Measurements from ENCODE around the gene CD55.
"Not testable (repeated sequence)": the region's sequence is repeated elsewhere in the genome, so short reads cannot be mapped to it uniquely, and the experiment has no call there.

The CD55 gene

GRCh38 chr1:207306023-207306422, 15.5 kb upstream of the CD55 start:
- DNase-seq = no peak

- DNase-seq = no peak
Observed at GRCh38 chr1:207306603-207307002, 14.9 kb upstream of the CD55 start.

DNA sequence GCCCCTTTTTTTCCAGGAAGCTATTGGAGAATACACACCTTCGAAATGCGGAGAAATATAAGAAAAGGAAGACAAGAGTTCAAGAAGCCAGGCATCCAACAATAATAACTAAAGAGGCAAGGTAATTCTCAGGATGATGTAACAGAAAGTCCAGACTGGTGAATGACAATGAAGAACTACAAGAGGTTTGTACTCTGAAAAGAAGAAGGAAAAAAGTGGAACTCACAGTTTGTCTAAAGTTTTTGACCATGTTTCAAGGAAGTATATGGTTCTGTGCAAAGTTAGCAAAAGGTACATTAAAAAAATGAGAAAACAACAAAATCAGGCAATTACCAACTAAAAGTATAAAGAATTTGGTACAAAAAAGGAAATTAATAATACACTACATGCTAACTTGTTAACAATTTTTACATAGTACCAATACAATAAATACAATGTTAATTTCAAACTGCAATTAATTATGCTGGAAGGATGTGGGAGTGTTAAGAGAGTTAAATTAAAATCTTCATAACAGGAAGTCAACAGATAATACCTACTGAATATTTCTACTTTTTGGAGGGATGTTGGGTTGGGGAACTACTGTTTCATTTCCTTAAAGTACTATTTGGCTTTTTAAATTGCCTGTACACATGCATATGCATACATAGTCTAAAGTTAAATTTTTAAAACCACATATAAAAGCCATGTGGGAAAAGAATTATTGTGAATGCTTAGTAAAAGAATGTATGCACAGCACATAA, 12.9 kb upstream of the CD55 start:
- no peak for DNase-seq

DNA sequence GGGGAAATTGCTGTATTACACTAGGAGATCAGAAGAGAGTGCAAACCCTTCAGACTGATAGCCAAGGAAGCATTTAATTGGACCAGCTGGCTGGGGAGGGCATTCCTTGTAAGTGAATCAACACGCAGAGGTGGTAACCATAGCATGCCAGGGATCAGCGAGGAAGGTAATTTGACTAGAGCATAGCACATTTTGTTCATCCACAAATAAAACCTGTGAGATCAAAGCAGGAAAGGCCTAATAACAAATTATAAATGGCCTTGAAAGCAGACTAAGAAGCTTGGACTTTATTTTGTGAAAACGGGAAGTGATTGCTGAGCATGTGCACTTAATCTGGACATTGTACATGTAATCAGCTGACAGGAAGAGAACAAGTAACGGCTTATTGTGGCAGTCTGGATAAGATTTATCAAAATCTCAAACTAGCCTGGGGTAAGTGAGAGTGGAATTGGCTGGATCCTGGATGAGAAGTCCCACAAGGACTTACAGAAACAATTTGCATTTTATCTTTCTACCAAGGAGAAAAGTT, 11.7 kb upstream of the CD55 start:
- DNase-seq = no peak

- no peak for DNase-seq
Observed at GRCh38 chr1:207311888-207312603, 9.4 kb upstream of the CD55 start.

DNA sequence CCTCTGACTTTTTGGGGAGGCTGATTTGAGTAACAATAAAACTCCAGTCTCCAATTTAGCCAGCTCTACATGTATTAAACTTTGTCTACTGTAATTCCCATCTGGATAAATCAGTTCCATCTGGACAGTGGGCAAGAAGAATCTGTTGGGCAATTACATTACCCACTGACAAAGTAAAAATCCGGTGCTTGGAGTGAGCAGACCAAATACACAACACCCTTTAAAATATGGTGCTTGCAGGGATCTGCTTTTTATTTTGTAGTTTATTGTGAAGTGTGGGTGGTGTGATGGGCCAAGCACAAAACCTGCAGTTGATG, 8.9 kb upstream of the CD55 start:
- no peak for DNase-seq

DNA sequence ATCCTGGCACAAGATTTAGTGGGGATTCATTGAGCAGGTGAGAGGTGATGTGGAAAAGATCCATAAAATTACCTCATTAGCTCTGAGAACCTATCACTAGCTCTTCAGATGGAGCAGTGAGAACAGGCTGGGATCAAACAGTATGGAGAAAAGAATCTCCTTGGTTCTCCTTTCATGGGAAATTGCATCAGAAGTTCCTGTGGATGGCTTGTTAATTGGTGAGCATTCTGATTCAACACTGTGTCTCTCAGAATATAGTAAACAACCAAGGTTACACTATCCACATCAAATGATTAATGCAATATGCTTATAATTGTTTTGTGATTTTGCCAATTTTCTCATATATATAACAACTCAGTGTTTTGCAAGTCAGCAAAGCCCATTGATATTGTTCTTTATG, 8.3 kb upstream of the CD55 start:
- DNase-seq = no peak

- DNase-seq = no peak
Observed at GRCh38 chr1:207314816-207315215, 6.7 kb upstream of the CD55 start.

- DNase-seq = no peak
Observed at GRCh38 chr1:207315435-207315834, 6.0 kb upstream of the CD55 start.

- no peak for DNase-seq
Observed at GRCh38 chr1:207316141-207316540, 5.3 kb upstream of the CD55 start.

- no peak for DNase-seq
Observed at GRCh38 chr1:207316622-207317391, 4.7 kb upstream of the CD55 start.

GRCh38 chr1:207317561-207317960, 3.9 kb upstream of the CD55 start:
- DNase-seq = no peak

DNA sequence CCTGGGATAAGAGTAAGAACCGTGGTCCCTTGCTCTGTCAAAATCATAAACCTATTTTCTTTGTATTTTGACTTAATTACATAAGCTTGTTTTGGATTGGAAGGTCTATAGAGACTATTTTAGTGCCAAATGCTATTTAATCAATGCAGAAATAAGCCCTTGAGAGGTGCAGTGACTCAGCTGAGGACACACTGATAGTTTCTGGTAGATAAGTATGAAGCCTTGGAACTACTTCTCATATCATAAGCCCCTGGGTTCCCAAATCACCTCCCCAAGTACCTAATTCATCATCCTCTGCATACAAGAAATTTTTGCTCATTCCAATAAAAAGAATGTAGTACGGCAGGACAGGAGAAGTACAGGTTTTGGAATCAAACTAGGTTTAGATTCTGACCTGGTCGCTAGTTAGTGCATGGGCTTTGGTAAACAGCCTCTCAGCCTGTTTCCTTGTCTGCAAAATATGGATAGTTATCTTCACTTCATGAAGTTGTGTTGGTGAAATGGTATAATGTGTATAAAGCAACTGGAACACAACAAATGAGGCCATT, 3.3 kb upstream of the CD55 start:
- no peak for DNase-seq

DNA sequence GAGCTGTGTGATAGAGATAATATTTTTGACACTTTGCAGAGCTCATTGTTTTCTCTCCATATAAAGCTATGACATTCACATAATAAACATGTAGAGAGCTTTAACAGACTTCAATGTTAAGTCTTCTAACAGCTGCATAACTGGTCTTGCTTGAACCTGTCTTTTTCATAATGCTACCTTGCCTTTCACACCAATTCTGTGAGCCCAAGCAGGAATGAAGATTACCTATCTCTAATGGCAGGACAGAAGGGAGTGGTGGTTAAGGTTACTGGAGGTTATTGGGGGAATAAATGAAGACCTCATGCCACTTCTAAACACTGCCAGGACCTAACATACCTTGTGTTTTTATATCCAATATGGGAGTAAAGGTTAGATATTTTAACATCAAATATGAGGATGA, 2.3 kb upstream of the CD55 start:
- no peak for DNase-seq

GRCh38 chr1:207320105-207320504, 1.4 kb upstream of the CD55 start:
- not testable (repeated sequence) for DNase-seq

DNA sequence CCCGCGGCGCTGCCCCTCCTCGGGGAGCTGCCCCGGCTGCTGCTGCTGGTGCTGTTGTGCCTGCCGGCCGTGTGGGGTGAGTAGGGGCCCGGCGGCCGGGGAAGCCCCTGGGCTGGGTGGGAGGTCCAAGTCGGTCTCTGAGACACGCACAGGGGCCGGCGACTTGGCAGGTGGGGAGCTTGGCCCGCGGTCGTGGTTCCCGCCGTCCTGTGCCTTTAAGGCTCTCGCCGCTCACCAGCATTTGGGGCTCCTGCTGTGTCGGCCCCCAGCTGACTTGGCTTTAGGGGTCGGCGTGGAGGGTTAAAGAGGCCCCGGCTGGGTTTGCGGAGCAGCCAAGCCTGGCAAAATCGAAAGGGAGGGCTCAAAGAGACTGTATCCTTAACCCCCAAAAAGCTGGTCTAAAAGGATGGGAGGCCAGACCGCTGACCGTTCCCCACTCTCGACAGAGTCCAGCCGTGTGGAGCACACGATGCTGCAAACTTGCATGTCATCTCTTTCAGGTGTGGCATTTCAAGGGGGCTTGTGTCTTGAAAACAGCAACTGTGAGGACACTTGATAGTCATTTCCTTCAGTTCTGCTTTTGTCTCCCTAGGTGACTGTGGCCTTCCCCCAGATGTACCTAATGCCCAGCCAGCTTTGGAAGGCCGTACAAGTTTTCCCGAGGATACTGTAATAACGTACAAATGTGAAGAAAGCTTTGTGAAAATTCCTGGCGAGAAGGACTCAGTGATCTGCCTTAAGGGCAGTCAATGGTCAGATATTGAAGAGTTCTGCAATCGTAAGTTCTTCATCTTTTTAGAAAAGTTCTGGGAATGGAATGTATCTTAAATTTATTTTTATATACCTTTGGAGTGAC, 540 bp downstream of the CD55 start:
- peak; percentile 28 for DNase-seq

DNA sequence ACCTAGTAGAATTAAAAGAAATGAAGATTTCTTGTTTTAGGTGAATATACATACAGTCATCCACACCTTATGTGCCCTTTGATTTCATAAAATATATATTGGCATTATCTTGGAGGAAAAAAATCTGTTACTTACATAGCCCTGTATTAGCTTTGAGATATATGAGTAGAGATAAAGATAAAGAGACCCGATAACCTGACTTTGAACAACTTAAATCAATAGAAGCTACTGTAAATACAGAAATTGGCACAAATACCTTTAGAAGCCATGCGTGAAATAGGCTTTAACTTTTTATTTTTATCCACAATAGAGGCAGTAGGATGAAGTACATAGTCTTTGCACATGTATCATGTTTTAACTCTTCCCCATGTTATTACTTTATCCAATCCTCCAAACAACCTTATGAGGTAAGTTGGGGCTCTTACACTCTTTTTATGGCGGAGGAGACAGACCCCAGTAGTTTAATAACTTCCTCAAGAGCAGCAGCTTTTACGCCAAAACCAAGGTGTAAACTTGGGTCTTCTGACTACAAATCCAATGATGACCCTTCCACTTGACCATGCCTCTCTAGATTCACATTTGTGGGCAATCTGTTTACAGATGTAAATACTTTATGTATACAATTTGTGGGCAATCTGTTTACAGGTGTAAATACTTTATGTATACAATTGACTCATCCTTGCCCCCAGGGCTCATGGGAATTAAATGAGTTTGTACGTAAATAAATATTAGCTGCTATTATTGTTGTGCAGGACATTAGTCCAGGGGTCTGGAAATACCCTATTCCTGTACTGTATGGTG, 2.1 kb downstream of the CD55 start:
- no peak for DNase-seq

GRCh38 chr1:207328004-207328403, 6.5 kb downstream of the CD55 start:
- DNase-seq = no peak

- DNase-seq = no peak
Observed at GRCh38 chr1:207328908-207329440, 7.5 kb downstream of the CD55 start.

DNA sequence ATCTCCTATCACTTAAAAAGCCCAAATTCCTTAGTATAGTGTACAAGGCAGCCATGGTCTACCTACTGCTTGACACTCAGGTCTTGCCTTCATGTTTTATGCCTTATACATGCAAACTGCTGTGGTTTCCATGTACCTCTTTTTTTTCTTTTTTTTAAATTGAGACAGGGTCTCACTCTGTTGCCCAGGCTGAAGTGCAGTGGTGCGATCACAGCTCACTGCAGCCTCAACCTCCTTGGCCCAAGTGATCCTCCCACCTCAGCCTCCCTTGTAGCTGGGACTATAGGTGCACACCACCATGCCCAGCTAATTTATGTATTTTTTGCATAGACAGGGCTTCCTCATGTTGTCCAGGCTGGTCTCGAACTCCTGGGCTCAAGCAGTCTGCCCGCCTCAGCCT, 8.0 kb downstream of the CD55 start:
- DNase-seq = no peak

DNA sequence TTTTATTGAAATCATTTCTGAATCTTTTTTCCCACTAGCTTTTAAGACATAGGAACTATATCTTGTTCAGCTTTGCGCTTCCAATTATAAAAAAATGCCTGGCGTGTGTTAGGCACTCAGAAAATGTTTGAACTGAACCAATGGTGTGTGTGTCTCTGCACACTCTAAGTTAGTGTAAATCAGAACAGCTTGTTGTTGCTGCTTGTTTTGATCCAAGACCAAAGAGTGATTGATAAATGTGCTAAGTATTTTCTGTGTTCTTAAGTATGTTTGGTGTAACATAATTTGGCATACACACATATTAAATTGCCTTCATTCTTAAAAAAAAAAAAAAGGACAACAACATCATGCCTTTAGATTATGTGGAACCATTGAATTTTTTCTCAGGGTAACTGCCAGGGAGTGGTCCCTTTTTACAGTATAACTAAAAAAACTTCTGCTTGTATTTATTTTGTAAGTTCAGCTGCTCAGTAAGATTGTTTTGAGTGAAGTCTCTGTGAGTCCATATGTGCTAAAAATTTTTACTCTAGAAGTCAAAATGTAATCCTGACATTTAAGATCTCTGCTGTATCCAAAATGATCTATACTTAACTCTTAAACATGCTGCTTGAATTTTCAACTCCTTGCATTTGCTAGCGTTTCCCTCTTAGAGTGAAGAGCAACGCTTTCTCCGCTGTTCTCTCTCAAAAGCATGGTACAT, 8.7 kb downstream of the CD55 start:
- DNase-seq = no peak
